ENCODE data around the gene HMOX2. TPM values are rescaled to one million over a fixed set of nuclear protein-coding genes. Genes with fewer than 3 reads are reported as not detected.

The HMOX2 gene
- total and polyA plus RNA-seq, 7 donors = 20.8 to 49.0 (median 23.3) TPM

- WGBS, 3 donors = 84 to 87% (median 85%) methylated on average over 18 to 19 of the region's 19 CpGs
- H3K27ac ChIP-seq = peak overlapping the region; percentile 50
- no peak for DNase-seq
- no peak overlapping the region for H3K4me3 ChIP-seq
- H3K9me3 ChIP-seq = no peaks in the 10 kb centered on the region
- no peaks in the 10 kb centered on the region for H3K27me3 ChIP-seq (ENCODE audit: insufficient read depth in 3 of 3, low read length in 2 of 3)
- intact Hi-C loops (cut with DNase I) = loop anchor here in 1 of 2 donors (10.0 kb wide), 1 partner anchor 442 kb away; the partner anchor contains the start of gene SEC14L5
- TF ChIP-seq, protein P1, sequence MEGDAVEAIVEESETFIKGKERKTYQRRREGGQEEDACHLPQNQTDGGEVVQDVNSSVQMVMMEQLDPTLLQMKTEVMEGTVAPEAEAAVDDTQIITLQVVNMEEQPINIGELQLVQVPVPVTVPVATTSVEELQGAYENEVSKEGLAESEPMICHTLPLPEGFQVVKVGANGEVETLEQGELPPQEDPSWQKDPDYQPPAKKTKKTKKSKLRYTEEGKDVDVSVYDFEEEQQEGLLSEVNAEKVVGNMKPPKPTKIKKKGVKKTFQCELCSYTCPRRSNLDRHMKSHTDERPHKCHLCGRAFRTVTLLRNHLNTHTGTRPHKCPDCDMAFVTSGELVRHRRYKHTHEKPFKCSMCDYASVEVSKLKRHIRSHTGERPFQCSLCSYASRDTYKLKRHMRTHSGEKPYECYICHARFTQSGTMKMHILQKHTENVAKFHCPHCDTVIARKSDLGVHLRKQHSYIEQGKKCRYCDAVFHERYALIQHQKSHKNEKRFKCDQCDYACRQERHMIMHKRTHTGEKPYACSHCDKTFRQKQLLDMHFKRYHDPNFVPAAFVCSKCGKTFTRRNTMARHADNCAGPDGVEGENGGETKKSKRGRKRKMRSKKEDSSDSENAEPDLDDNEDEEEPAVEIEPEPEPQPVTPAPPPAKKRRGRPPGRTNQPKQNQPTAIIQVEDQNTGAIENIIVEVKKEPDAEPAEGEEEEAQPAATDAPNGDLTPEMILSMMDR (IDR thresholded peaks at IDR 0.05) = no peak
- H3K4me1 ChIP-seq = peaks cover 4% of the 10 kb centered on the region
- peaks cover 3 to 58% of the 10 kb centered on the region in 2 donors for H3K36me3 ChIP-seq (ENCODE audit: insufficient read depth in 1 of 2, low read depth in 1 of 2)
- ATAC-seq = no peak
Observed at GRCh38 chr16:4513086-4513860, 37.1 kb downstream of the HMOX2 start.

GRCh38 chr16:4513881-4514280 is 37.7 kb downstream of the HMOX2 start:
- ATAC-seq (no peak), DNase-seq (no peak)
- Histone ChIP-seq H3K27me3 (ENCODE audit: insufficient read depth in 3 of 3, low read length in 2 of 3) (no peaks in the 10 kb centered on the region), H3K27ac (peak overlapping the region; percentile 50), H3K4me3 (no peak overlapping the region), H3K4me1 (peaks cover 4% of the 10 kb centered on the region), H3K36me3 (ENCODE audit: insufficient read depth in 1 of 2, low read depth in 1 of 2) (peaks cover 3 to 52% of the 10 kb centered on the region in 2 donors), H3K9me3 (no peaks in the 10 kb centered on the region)
- intact Hi-C loops (cut with DNase I) = loop anchor here (2.0 to 10.0 kb wide), 2 partner anchors 35 to 441 kb away; partner anchors contain the start of gene SEC14L5 (in 1 of the 2)
- TF ChIP-seq, protein P1 (IDR thresholded peaks at IDR 0.05) = no peak
- 93 to 97% (median 96%) methylated on average over 7 of the region's 7 CpGs for WGBS, 3 donors

DNA sequence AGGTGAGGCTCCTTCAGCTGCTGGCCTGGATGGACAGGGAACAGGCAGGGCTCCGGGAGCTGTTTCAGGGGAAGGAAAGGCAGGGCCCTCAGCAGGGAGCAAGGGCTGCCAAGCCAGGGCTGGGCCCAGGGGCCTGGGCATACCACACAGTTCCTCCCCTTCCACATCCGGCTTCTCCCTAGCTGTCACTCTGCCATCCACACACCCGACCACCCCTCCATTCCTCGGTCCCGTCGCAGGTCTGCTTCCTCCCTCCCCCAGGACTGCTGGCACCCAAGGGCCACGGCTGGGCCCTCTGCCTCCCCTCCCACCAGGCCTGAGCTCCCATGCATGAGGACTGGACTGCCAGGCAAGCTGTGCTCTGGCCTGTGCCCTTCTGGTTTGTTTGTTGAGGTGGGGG is 38.4 kb downstream of the HMOX2 start:
- Histone ChIP-seq H3K27ac (peak overlapping the region; percentile 50), H3K4me1 (peaks cover 4% of the 10 kb centered on the region), H3K36me3 (ENCODE audit: insufficient read depth in 1 of 2, low read depth in 1 of 2) (peaks cover 3 to 45% of the 10 kb centered on the region in 2 donors), H3K4me3 (no peak overlapping the region), H3K9me3 (no peaks in the 10 kb centered on the region), H3K27me3 (ENCODE audit: insufficient read depth in 3 of 3, low read length in 2 of 3) (no peaks in the 10 kb centered on the region)
- ATAC-seq (no peak), DNase-seq (no peak)
- intact Hi-C loops (cut with DNase I) = loop anchor here (2.0 to 10.0 kb wide), 2 partner anchors 34 to 440 kb away; partner anchors contain the start of gene SEC14L5 (in 1 of the 2)
- TF ChIP-seq, protein P1 (IDR thresholded peaks at IDR 0.05) = no peak
- WGBS, 3 donors = 57 to 71% (median 67%) methylated on average over 7 of the region's 7 CpGs

DNA sequence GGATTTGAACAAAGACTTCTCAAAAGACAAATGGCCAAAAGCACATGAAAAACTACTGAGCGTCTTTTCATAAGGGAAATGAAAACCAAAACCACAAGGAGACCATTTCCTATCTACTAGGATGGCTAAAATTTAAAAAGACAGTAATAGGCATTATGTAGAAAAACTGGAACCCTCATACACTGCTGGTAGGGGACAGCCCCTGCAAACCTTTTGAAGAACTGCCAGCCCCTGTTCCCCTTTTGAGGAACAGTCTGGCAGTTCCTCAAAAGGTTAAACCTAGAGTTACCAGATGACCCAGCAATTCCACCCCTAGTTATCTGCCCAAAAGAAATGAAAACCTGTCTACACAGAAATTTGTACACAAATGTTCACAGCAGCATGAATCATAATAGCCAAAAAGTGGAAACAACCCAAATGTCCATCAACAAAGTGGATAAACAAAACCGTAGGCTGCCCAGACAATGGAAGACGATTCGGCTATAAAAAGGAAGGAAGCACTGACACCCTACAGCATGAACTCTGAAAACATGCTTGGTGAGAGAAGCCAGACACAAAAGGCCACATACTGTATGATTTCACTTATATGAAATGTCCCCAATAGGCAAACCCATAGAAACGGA is 39.5 kb downstream of the HMOX2 start:
- Histone ChIP-seq H3K4me3 (no peak overlapping the region), H3K36me3 (ENCODE audit: insufficient read depth in 1 of 2, low read depth in 1 of 2) (peaks cover 3 to 34% of the 10 kb centered on the region in 2 donors), H3K27ac (peak overlapping the region; percentile 33), H3K4me1 (peaks cover 4% of the 10 kb centered on the region), H3K27me3 (ENCODE audit: insufficient read depth in 3 of 3, low read length in 2 of 3) (no peaks in the 10 kb centered on the region), H3K9me3 (no peaks in the 10 kb centered on the region)
- DNase-seq (no peak), ATAC-seq (no peak)
- intact Hi-C loops (cut with DNase I) = loop anchor here (2.0 to 10.0 kb wide), 2 partner anchors 33 to 439 kb away; partner anchors contain the start of gene SEC14L5 (in 1 of the 2)
- TF ChIP-seq, protein P1 (IDR thresholded peaks at IDR 0.05) = no peak
- WGBS, 3 donors = 46 to 61% (median 55%) methylated on average over 5 of the region's 5 CpGs

Measured in psoas muscle (tissue), 8 donors.